ENCODE data around the gene UBE2B. TPM values are rescaled to one million over a fixed set of nuclear protein-coding genes. Genes with fewer than 3 reads are reported as not detected.
A peak's percentile ranks its signal among the peaks of the same experiment; 100 is the strongest.
"Not testable (repeated sequence)": the region's sequence is repeated elsewhere in the genome, so short reads cannot be mapped to it uniquely, and the experiment has no call there.

Gene UBE2B
- total RNA-seq (2014; rRNA removed; shearing (Covaris generic)), result 17.3 and 18.9 TPM in 2 replicates

DNA sequence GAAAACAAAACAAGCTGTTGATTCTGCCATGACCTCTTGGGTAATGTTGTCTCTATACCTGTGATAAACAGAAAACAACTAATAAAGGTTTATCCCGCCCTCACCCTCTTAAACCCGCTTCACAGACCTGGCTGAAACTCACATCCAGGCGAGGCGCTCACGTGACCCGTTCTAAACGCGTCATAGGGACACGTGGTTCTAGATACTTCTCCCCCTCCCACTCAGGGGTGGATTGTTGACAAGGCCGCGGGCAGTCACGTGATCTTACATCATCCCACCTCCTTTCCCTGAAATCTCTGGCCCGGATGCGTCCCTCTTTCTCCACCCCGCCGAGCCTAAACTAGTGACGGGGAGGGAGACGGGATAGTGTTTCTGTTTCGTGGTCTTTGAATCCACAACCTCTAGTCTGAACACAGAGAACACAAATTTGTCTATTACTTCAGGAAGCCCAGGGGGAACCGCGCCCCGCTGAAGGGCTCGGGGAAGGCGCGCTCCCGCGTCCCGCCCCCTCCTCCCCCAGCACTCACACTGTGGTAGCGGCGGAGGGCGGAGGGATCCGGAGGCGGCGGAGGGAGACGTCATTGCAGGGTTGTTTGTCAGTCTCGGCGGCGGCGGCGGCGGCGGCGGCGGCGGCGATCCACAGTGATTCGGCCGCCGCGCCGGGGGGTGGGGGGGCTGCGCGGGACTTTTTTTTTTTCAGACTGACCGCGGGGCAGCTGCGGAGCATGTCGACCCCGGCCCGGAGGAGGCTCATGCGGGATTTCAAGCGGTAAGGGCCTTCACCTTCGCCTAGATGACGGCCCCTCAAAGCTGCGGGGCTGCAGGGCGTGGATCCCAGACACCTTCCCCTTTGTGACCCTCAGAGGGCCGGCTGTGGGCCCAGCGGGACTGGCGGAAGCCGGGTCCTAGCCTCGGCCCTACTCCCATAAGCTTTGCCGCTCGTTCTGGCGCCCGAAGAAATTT is at the start of gene UBE2B:
UBE2B (plus strand) TSS at position 699 of the 963 bp plus-strand sequence; CDS start at position 726, 27 bp downstream.
- Histone ChIP-seq H3K36me3 (replicated peaks; ENCODE audit: control insufficient read depth, insufficient read depth, low read length) (peaks cover 1% of the 10 kb centered on the region), H3K4me3 (ENCODE audit: insufficient read depth, low read depth, low read length) (peak within 1 kb of the TSS; percentile 98), H3K27me3 (ENCODE audit: control insufficient read depth, insufficient read depth, low read length) (no peaks in the 10 kb centered on the region)
- peak; percentile 95 for DNase-seq

DNA sequence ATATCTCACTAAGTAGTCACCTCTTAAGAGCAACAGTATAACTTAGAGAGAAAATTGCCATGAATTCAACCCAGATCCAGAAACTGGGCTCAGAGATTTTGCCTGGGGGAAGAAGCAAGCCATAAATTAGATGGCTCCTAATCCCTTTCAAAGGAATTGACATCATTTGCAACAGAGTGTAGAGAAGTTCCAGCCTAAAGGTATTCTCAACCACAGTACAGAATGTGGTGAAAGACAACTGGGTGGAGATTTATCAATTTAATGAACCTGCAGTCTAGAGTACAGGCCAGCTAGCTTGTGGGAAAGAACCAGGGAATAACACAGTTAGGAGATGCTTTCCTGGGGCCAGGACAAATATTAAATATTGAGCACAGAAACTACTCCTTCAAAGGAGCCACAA is 44.0 kb upstream of the UBE2B start:
- DNase-seq, result no peak
- H3K27me3 ChIP-seq (ENCODE audit: control insufficient read depth, insufficient read depth, low read length), result no peaks in the 10 kb centered on the region
- no peak overlapping the region for H3K4me3 ChIP-seq (ENCODE audit: insufficient read depth, low read depth, low read length)
- no peaks in the 10 kb centered on the region for H3K36me3 ChIP-seq (replicated peaks; ENCODE audit: control insufficient read depth, insufficient read depth, low read length)

- Histone ChIP-seq H3K36me3 (replicated peaks; ENCODE audit: control insufficient read depth, insufficient read depth, low read length) (no peaks in the 10 kb centered on the region), H3K27me3 (ENCODE audit: control insufficient read depth, insufficient read depth, low read length) (no peaks in the 10 kb centered on the region), H3K4me3 (ENCODE audit: insufficient read depth, low read depth, low read length) (no peak overlapping the region)
- DNase-seq, result no peak
These were observed 42.8 kb upstream of the UBE2B start for GRCh38 chr5:134328619-134329018.

DNA sequence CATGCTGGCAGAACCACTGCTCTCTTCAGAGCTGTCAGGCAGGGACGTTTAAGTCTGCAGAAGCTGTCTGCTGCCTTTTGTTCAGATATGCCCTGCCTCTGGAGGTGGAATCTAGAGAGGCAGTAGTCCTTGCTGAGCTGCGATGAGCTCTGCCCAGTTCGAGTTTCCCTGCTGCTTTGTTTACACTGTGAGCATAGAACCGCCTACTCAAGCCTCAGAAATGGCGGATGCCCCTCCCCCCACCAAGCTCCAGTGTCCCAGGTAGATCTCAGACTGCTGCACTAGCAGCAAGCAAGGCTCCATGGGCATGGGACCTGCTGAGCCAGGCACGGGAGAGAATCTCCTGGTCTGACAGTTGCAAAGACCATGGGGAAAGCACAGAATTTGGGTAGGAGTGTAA is 34.5 kb upstream of the UBE2B start:
- DNase-seq; H3K4me3 ChIP-seq (ENCODE audit: insufficient read depth, low read depth, low read length); H3K27me3 ChIP-seq (ENCODE audit: control insufficient read depth, insufficient read depth, low read length); H3K36me3 ChIP-seq (replicated peaks; ENCODE audit: control insufficient read depth, insufficient read depth, low read length): not testable (repeated sequence)

DNA sequence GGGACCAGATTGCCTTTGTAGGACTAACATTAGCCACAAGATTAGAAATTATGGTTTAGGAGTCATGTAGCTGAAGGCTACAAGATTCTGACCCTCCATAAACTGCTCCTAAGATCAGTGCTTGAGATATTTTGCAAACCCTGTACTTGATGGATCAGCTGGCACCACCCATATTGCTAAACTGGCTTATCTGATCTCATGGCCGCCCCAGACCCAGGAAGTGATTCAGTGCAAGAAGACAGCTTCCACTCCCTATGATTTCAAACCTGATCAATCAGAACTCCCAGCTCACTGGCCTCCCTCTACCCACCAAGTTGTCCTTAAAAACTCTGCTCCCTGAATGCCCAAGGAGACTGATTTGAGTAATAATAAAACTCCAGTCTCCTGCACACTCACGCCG is 27.9 kb upstream of the UBE2B start:
- H3K27me3 ChIP-seq (ENCODE audit: control insufficient read depth, insufficient read depth, low read length); H3K4me3 ChIP-seq (ENCODE audit: insufficient read depth, low read depth, low read length); DNase-seq; H3K36me3 ChIP-seq (replicated peaks; ENCODE audit: control insufficient read depth, insufficient read depth, low read length): not testable (repeated sequence)

- not testable (repeated sequence) for H3K36me3 ChIP-seq (replicated peaks; ENCODE audit: control insufficient read depth, insufficient read depth, low read length); DNase-seq; H3K4me3 ChIP-seq (ENCODE audit: insufficient read depth, low read depth, low read length); H3K27me3 ChIP-seq (ENCODE audit: control insufficient read depth, insufficient read depth, low read length)
These were observed 25.9 kb upstream of the UBE2B start for GRCh38 chr5:134345476-134345875.

DNA sequence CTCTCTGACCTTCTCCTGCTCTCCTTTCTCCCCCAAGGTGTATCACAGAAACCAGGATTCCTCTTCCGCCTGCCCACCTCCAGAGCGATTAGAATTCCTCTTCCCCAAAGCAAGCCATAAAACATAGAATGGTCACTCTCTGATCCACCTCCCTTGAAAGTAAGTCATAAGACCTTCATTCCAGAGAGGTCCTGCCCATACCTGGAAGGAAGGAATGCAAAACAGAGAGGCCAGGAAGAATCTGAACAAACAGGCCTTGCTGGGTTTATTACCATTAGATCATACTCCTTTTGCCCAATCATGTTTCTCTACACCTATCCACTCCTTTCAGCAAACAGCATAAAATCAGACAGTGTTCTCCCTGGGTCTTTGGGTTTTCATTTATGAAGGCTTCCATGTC is 25.4 kb upstream of the UBE2B start:
- H3K36me3 ChIP-seq (replicated peaks; ENCODE audit: control insufficient read depth, insufficient read depth, low read length), result no peaks in the 10 kb centered on the region
- no peak for DNase-seq
- H3K4me3 ChIP-seq (ENCODE audit: insufficient read depth, low read depth, low read length), result no peak overlapping the region
- H3K27me3 ChIP-seq (ENCODE audit: control insufficient read depth, insufficient read depth, low read length), result no peaks in the 10 kb centered on the region

DNA sequence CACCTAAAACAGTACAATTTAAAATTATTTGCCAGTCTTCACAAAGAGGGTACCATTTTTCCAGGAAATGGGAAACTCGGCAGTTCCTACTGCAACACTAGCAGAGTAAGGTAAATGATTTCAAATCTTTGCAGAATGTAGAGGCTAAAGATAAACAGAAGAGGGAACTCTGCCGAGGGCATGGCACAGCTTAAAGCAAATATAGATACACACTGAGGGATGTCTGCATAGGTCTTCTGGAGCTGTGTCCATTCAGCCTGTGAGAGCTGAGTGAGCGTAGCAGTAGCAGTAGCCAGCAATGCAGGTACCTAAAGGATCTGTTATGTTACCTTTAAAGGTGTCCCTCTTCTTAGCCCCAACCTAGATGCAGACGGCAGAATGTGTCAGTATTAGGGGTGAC is 21.9 kb upstream of the UBE2B start:
- no peak for DNase-seq
- no peak overlapping the region for H3K4me3 ChIP-seq (ENCODE audit: insufficient read depth, low read depth, low read length)
- H3K36me3 ChIP-seq (replicated peaks; ENCODE audit: control insufficient read depth, insufficient read depth, low read length), result no peaks in the 10 kb centered on the region
- no peaks in the 10 kb centered on the region for H3K27me3 ChIP-seq (ENCODE audit: control insufficient read depth, insufficient read depth, low read length)

- H3K36me3 ChIP-seq (replicated peaks; ENCODE audit: control insufficient read depth, insufficient read depth, low read length), result no peaks in the 10 kb centered on the region
- no peak overlapping the region for H3K4me3 ChIP-seq (ENCODE audit: insufficient read depth, low read depth, low read length)
- DNase-seq, result no peak
- no peaks in the 10 kb centered on the region for H3K27me3 ChIP-seq (ENCODE audit: control insufficient read depth, insufficient read depth, low read length)
These were observed 15.7 kb upstream of the UBE2B start for GRCh38 chr5:134355681-134356080.

DNA sequence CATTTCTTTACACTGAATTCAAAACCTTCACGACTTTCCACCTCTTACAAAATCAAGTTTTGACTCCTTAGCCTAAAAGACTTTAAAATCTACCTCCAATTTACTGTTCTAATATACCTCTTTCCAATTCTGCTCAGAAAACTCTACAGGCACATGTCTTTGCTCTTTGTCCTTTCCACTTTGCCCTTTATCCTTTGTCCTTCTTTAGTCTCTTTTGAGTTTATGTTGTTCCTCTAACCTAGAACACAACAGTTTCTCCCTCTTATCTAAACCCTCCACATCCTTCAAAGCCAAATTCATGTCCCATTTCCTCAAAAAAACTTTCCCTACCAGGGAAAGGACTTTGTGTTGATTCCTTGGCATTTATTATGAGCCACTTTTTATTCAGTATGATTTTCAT is 5.8 kb upstream of the UBE2B start:
- Histone ChIP-seq H3K4me3 (ENCODE audit: insufficient read depth, low read depth, low read length) (no peak overlapping the region), H3K36me3 (replicated peaks; ENCODE audit: control insufficient read depth, insufficient read depth, low read length) (no peaks in the 10 kb centered on the region), H3K27me3 (ENCODE audit: control insufficient read depth, insufficient read depth, low read length) (no peaks in the 10 kb centered on the region)
- no peak for DNase-seq

DNA sequence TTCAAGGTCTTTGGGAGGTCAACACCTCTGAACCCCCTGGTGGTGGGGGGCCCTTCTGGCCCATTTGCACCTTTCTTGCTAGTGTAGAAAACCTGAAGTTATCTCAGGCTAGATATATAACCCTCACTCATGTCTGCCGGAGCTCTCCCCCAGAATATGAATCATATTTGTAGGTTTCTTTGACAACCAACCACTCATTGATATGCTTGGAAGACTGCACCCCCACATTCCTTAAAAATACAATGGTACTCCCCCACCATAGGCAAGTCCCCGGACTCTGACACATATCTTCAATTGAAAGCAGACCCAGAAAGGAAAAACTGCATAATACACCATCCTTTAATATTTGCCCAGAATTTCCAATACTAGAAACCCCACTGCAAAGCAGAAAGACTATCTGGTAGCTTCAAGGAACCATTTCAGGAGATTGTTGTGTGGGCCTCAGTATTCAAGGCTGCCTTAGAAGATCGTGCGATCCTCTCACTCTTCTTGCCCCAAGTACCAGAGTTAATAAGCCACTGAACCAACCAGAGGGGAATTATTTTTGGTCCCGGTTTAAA is 978 bp upstream of the UBE2B start:
- H3K36me3 ChIP-seq (replicated peaks; ENCODE audit: control insufficient read depth, insufficient read depth, low read length), result peaks cover 1% of the 10 kb centered on the region; the same call in 1 of the 2 replicates
- DNase-seq, result no peak
- peak overlapping the region; percentile 32 for H3K4me3 ChIP-seq (ENCODE audit: insufficient read depth, low read depth, low read length)
- no peaks in the 10 kb centered on the region for H3K27me3 ChIP-seq (ENCODE audit: control insufficient read depth, insufficient read depth, low read length)

DNA sequence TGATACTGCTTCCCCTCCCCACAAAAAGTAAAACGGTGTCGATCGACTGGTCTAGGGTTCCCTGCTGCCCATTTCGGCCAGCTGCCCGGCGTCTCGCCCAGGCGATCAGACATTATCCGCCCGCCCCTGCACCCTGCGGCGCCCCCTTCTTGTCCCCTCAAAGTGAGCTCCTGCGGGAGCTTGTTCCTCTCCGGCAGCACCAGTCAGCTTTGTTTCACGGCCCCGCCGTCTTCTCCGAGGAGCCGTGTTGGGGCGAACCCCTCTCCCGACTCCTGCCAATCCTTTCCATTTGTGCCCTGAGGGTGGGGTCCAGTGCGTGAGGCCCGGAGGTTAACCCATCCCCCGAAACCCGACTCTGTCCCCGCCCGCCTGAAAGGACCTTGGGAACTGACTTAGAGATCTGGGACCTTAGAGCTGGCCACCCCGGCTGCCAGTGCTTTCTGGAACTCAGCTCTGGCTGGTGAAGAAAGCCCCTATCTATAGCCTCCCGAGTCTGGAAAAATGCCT is 518 bp downstream of the UBE2B start:
- Histone ChIP-seq H3K27me3 (ENCODE audit: control insufficient read depth, insufficient read depth, low read length) (no peaks in the 10 kb centered on the region), H3K36me3 (replicated peaks; ENCODE audit: control insufficient read depth, insufficient read depth, low read length) (peaks cover 1% of the 10 kb centered on the region), H3K4me3 (ENCODE audit: insufficient read depth, low read depth, low read length) (peak overlapping the region; percentile 98)
- DNase-seq, result peak; percentile 84

DNA sequence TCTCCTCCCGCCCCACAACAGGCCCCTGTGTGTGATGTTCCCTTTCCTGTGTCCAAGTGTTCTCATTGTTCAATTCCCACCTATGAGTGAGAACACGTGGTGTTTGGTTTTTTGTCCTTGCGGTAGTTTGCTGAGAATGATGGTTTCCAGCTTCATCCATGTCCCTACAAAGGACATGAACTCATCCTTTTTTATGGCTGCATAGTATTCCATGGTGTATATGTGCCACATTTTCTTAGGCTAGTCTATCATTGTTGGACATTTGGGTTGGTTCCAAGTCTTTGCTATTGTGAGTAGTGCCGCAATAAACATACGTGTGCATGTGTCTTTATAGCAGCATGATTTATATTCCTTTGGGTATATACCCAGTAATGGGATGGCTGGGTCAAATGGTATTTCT is 2.3 kb downstream of the UBE2B start:
- H3K27me3 ChIP-seq (ENCODE audit: control insufficient read depth, insufficient read depth, low read length); DNase-seq; H3K36me3 ChIP-seq (replicated peaks; ENCODE audit: control insufficient read depth, insufficient read depth, low read length); H3K4me3 ChIP-seq (ENCODE audit: insufficient read depth, low read depth, low read length): not testable (repeated sequence)

- no peak for DNase-seq
- no peaks in the 10 kb centered on the region for H3K27me3 ChIP-seq (ENCODE audit: control insufficient read depth, insufficient read depth, low read length)
- H3K4me3 ChIP-seq (ENCODE audit: insufficient read depth, low read depth, low read length), result no peak overlapping the region
- peaks cover 1% of the 10 kb centered on the region for H3K36me3 ChIP-seq (replicated peaks; ENCODE audit: control insufficient read depth, insufficient read depth, low read length)
These were observed 2.9 kb downstream of the UBE2B start for GRCh38 chr5:134374232-134374631.

GRCh38 chr5:134380346-134380745 is 9.0 kb downstream of the UBE2B start:
- H3K36me3 ChIP-seq (replicated peaks; ENCODE audit: control insufficient read depth, insufficient read depth, low read length), result peaks cover 11% of the 10 kb centered on the region
- no peak for DNase-seq
- no peak overlapping the region for H3K4me3 ChIP-seq (ENCODE audit: insufficient read depth, low read depth, low read length)
- no peaks in the 10 kb centered on the region for H3K27me3 ChIP-seq (ENCODE audit: control insufficient read depth, insufficient read depth, low read length)

Data from H7 (cell line).